ENCODE results near the gene ZMYND8.

- TF ChIP-seq CTCF (IDR thresholded peaks at IDR 0.05) (no peak), POLR2A (IDR thresholded peaks at IDR 0.05) (no peak)
These were observed 35.7 kb upstream of the ZMYND8 start for GRCh38 chr20:47392015-47392720.

Data from testis (tissue), 2 donors.